Activated CD8-positive, alpha-beta memory T cell treated with anti-CD3 and anti-CD28 coated beads, Interleukin-2, amount 10 ng/mL, durations not matched to agents 7 days and 5 days (primary cell): Measurements from ENCODE around the gene PAFAH1B1. TPM values are rescaled to one million over a fixed set of nuclear protein-coding genes. Genes with fewer than 3 reads are reported as not detected.

ENCODE experiments used
- ATAC-seq: fragments of 150-1000 bp; cut with Tn5 transposase; one replicate; pipeline ENCODE4 v1.10.0; 2021; ENCODE audit warnings: moderate library complexity
- CTCF ChIA-PET: fragments of 350-600 bp; sonication (Branson Sonifier 250); formaldehyde crosslinking; loops from one replicate; lab custom pipeline; 2021; ENCODE audit warnings: antibody characterized with exemption; lab: Charles Lee
- DNase-seq: peaks from one replicate; pipeline ENCODE4 v3.0.0-alpha.2; 2020
- H3K27ac Mint-ChIP-seq: one replicate; pipeline ENCODE4 v1.8.0; 2021; ENCODE audit warnings: mild to moderate bottlenecking, mixed read lengths
- H3K27me3 Mint-ChIP-seq: one replicate; pipeline ENCODE4 v1.8.0; 2021; ENCODE audit warnings: mixed read lengths
- H3K36me3 Mint-ChIP-seq: one replicate; pipeline ENCODE4 v1.8.0; 2021; ENCODE audit warnings: mild to moderate bottlenecking, mixed read lengths
- H3K4me1 Mint-ChIP-seq: one replicate; pipeline ENCODE4 v1.8.0; 2021; ENCODE audit warnings: mixed read lengths
- H3K4me3 Mint-ChIP-seq: one replicate; pipeline ENCODE4 v1.8.0; 2021; ENCODE audit warnings: mild to moderate bottlenecking, moderate library complexity, mixed read lengths
- H3K9me3 Mint-ChIP-seq: one replicate; pipeline ENCODE4 v1.8.0; 2022; ENCODE audit warnings: low read depth, mixed read lengths
- microRNA-seq: library from miRNA; unstranded; fragments of <30 nt; microRNA quantifications from one replicate; pipeline ENCODE4 v1.2.0, GENCODE V29; 2022
- total RNA-seq, 2 experiments: library from RNA; stranded (reverse); gene quantifications; one replicate each; pipeline ENCODE4 v1.2.3, GENCODE V29; 2021

PAFAH1B1 gene
- total RNA-seq, 2 experiments from 2014 or later = 170 to 175 TPM

DNA sequence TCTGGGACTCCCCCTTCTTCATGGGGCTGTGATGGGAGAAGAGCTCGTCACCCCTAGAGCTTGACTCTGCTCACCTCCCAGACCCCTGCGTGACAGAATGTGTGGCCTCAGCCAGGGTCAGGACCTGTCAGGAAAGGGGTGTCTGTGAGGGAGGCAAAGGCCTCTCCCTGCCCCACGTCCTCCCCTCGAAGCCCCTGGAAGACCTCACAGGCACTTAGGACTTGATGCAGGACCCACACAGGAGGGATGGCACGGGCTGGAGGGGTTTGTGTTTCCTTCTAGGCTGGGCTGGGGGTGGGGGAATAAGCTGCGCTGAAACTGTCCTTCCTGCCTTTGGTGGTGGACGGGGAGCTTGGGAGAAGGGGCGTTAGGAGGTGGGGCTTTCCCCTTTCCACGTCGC lies 129.2 kb downstream of the PAFAH1B1 start:
- CTCF ChIA-PET = no interaction called here
- peaks cover 2% of the 10 kb centered on the region for H3K36me3 Mint-ChIP-seq

DNA sequence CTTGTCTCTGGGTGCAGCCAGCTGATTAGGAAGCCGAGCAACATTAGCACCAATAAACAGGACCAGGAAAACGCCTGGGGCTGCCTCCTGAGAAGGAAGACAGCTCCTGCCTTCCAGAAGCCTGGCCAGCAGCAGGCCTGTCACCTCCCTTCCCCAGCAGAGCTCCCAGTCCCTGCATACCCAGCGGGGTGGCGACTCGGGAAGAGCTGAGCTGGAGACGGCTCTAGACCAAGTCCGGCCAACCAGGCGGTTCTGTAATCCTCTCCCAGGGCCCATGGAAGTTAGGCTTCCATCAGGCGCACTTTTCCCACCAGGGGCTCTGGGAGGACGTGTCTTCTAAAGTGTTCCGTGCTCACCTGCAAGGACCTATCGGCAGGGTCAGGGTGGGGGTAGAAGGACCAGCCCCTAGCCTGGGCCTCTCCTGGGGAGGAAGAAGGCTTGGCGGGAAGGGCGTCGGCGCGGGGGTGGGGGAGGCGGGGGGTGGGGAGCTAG lies 130.1 kb downstream of the PAFAH1B1 start:
- H3K36me3 Mint-ChIP-seq = peaks cover 2% of the 10 kb centered on the region
- no peak overlapping the region for H3K4me3 Mint-ChIP-seq
- H3K27me3 Mint-ChIP-seq = peaks cover 35% of the 10 kb centered on the region
- peaks cover 3% of the 10 kb centered on the region for H3K4me1 Mint-ChIP-seq
- CTCF ChIA-PET = no interaction called here
- DNase-seq = no peak
- no peaks in the 10 kb centered on the region for H3K9me3 Mint-ChIP-seq
- no peak overlapping the region for H3K27ac Mint-ChIP-seq
- no peak for ATAC-seq

More for the DNA sequence above, 129.2 kb downstream of the PAFAH1B1 start:
- H3K27me3 Mint-ChIP-seq = peaks cover 33% of the 10 kb centered on the region
- no peak for DNase-seq
- H3K9me3 Mint-ChIP-seq = no peaks in the 10 kb centered on the region
- H3K27ac Mint-ChIP-seq = no peak overlapping the region
- H3K4me3 Mint-ChIP-seq = no peak overlapping the region
- ATAC-seq = no peak
- H3K4me1 Mint-ChIP-seq = peaks cover 3% of the 10 kb centered on the region

DNA sequence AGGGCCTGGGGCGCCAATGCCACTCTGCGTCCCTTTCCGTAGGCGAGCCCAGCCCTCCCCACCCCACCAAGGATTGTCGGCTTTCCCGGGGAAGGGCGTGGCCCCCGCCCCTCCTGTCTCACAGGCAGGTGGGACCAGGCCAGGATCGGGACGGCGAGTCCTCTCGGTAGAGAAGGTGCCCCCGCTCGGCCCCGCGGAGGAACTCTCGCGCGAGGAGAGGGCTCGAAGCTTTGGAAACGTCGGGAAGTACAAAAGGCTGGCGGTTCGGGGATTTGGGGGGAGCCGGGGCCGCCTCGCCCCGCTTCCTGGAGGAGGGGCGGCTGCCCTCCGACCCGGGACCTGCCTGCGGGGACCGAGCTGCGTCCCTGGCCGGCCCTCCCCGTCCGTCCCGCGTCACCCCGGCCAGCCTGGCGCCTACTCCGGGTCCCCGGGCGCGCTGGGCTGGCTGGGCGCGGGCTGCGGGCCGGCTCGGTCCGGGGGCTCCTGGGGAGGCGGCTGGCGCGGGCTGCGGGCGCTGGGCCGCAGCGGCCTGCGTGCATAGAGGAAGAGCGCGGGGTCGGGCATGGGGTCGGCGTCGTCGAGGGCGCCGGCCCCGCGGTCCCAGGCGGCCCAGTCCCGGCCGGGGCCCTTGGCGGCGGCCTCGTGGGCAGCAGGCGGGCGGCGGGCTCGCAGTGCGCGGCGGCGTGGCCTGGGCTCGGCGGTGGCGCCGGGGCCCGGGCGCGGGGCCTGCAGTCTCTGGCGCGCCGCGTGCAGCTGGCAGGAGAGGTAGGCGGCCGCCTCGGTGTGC lies 130.7 kb downstream of the PAFAH1B1 start:
- Mint-ChIP-seq H3K27ac (no peak overlapping the region), H3K4me1 (peaks cover 3% of the 10 kb centered on the region), H3K27me3 (peaks cover 37% of the 10 kb centered on the region), H3K36me3 (peaks cover 2% of the 10 kb centered on the region), H3K4me3 (no peak overlapping the region), H3K9me3 (no peaks in the 10 kb centered on the region)
- DNase-seq (no peak), ATAC-seq (peak; percentile 22)
- CTCF ChIA-PET = interaction anchor here (0.8 to 1.5 kb wide), 2 partner anchors 62 to 341 kb away, joined by 3 to 7 read pairs; no protein-coding TSS in a partner anchor

DNA sequence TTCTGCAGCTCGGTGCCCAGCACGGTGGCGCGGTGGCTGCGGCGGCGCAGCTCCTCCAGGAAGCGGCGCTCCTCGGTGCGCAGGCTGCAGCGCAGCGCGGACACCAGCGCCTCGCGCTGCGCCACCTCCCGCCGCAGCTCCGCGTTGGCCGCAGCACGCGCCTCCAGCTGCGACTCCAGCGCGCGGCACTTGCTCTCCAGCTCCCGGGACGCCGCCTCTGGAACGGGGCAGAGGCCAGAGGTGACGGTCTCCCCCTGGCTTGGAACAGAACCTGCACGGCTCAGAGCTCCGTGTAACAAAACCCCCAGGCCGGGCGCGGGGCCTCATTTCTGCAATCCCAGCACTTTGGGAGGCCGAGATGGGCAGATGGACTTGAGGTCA lies 131.3 kb downstream of the PAFAH1B1 start:
- no peak overlapping the region for H3K4me3 Mint-ChIP-seq

DNA sequence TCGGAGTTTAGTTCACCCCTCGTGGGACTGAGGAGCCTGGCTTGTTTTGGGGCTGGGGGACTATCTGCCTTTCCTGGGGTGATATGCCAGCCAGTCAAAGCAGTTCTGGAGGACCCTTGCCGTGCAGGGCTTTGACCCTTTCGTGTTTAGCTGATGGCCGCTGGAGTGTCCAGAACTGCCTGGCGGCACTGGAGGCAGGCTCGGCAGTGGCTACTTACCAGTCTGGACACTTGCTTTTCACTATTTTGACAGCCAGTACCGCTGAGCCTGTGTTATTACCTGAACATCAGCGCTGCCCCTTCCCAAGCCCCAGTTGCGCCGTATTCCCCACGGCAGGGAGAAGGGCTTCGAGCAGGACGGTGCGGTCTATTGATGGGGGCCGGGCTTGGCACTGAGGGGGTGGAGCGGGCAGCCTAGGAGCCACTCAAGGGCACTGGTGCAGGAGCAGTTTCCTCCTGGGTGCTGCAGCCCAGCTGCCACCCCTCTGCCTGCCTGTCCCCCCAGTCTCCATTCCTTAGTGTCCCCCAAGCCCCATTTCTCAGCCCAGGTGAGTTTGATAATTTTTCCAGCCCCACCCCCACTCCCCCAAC lies 137.4 kb downstream of the PAFAH1B1 start:
- peaks cover 13% of the 10 kb centered on the region for H3K27me3 Mint-ChIP-seq
- CTCF ChIA-PET = no interaction called here
- DNase-seq (no peak), ATAC-seq (no peak)
- H3K27ac Mint-ChIP-seq = no peak overlapping the region
- H3K4me3 Mint-ChIP-seq = no peak overlapping the region
- no peaks in the 10 kb centered on the region for H3K36me3 Mint-ChIP-seq
- H3K4me1 Mint-ChIP-seq = no peaks in the 10 kb centered on the region
- no peaks in the 10 kb centered on the region for H3K9me3 Mint-ChIP-seq

More for the DNA sequence above, 131.3 kb downstream of the PAFAH1B1 start:
- Mint-ChIP-seq H3K4me1 (peaks cover 3% of the 10 kb centered on the region), H3K27ac (no peak overlapping the region), H3K36me3 (no peaks in the 10 kb centered on the region), H3K27me3 (peaks cover 38% of the 10 kb centered on the region), H3K9me3 (no peaks in the 10 kb centered on the region)
- peak; percentile 80 for ATAC-seq
- DNase-seq = no peak
- CTCF ChIA-PET = interaction anchor here (0.8 to 1.5 kb wide), 2 partner anchors 62 to 342 kb away, joined by 3 to 7 read pairs; no protein-coding TSS in a partner anchor

DNA sequence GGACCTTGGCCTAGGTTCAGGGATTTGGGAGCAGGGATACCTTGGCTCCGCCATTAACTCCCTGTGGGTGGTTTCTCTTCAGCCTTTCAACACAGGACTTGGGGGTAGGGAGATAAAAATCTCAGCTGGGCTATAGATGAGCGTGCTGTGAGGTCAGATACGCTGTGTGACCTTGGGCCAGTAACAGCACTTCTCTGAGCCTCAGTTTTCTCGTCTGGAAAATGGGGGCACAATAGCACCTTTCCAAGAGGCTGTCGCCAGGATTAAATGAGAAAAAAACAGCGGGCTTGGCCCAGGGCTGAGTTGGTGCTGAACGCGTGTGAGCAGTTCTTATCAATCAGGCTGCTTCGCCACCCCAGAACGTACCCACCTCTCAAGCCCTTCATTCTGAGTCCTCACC lies 138.4 kb downstream of the PAFAH1B1 start:
- Mint-ChIP-seq H3K27me3 (peaks cover 11% of the 10 kb centered on the region), H3K9me3 (no peaks in the 10 kb centered on the region), H3K4me1 (no peaks in the 10 kb centered on the region), H3K27ac (no peak overlapping the region), H3K4me3 (no peak overlapping the region), H3K36me3 (no peaks in the 10 kb centered on the region)
- ATAC-seq (no peak), DNase-seq (no peak)
- CTCF ChIA-PET = no interaction called here

DNA sequence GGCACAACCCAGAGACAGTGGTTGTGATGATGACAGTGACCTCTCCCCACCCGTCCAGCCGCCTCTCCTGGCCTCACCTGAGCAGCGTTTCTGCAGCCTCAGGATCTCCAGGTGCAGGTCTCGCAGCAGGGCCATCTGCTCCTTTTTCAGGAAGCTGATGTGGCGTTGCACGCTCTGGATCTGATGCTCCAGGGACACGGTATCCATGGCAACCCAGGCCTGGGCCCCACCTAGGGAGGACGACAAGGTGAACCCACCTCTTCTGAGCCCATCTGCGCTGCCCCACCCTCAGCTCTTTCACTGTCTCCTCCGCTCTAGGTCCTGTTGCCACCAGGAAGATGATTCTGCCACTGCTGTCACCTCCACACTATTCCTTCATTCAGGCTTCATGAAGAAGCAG lies 141.5 kb downstream of the PAFAH1B1 start:
- H3K27me3 Mint-ChIP-seq = no peaks in the 10 kb centered on the region
- H3K4me3 Mint-ChIP-seq = no peak overlapping the region
- H3K27ac Mint-ChIP-seq = no peak overlapping the region
- H3K9me3 Mint-ChIP-seq = no peaks in the 10 kb centered on the region
- H3K36me3 Mint-ChIP-seq = no peaks in the 10 kb centered on the region
- DNase-seq (no peak), ATAC-seq (no peak)
- no peaks in the 10 kb centered on the region for H3K4me1 Mint-ChIP-seq
- CTCF ChIA-PET = no interaction called here

Small RNA genes lying within 50 kb of the gene (microRNA-seq; reads per million reads assigned to microRNA genes)
- not detected for gene MIR6776

Other genes with a start within 250 kb of the PAFAH1B1 start
- gene MNT, start 192.6 kb upstream of the PAFAH1B1 start, total RNA-seq = 10 to 100 TPM; 26.0 to 31.9 TPM
- gene METTL16, start 81.8 kb upstream of the PAFAH1B1 start, total RNA-seq = 10 to 100 TPM; 24.0 to 34.1 TPM
- 10 to 100 TPM; 65.0 to 81.1 TPM for gene CLUH, start 118.1 kb downstream of the PAFAH1B1 start, total RNA-seq
- under 1 TPM in 1 of 2 experiments, not detected in 1; 0.12 TPM for gene CCDC92B, start 156.0 kb downstream of the PAFAH1B1 start, total RNA-seq
- 10 to 100 TPM in 1 of 2 experiments, 1 to 10 TPM in 1; 6.5 to 26.2 TPM for gene RAP1GAP2, start 202.8 kb downstream of the PAFAH1B1 start, total RNA-seq